ENCODE data around the gene RHEBL1.

Gene RHEBL1

DNA sequence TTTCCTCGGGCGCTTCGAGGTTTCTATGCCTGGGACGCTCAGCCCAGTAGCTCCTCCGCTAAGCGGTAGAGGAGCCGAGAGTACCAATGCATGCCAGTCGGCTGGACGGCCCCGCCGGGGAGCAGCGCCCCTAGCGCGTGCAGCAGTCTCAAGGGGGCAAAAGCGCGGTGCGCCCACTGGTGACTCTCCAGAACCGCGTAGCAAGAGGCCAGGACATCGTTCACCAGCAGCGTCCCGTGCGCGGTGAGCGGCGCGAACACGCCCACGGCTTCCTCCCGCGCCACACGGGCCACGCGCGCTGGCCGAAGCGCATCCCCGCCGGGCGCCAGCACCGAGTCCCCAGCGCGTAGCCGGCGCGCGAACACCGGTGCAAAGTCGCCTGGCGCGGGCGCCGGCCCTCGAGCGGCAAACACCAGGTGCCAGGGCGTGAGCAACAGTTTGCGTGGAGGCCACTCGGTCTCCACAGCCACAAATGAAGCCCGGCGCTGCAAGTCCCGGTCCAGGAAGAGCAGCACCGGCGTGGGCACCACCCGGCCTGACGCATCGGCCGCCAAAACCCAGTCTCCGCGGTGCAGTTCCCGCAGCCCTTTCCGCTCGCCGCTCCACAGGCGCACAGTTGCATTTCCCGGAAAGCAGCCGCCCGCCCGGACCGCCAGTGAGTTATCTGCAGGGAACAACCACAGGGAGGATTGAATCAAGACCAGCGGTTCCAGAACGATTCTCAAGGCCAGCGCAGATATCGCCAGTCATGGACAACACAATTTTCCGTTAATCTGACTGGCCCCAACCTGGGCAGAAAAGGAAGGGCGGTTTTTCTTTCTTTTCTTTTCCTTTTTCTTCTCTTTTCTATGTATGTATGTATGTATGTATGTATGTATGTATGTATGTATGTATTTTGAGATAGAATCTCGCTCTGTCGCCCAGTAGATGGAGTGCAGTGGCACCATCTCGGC, 20.3 kb upstream of the RHEBL1 start:
- TF ChIP-seq YY1 (IDR thresholded peaks at IDR 0.05; ENCODE audit: low read depth) (no peak), ZBTB7A (IDR thresholded peaks at IDR 0.05; ENCODE audit: low read depth) (peak; percentile 31; the same call in 1 of the 2 replicates)

DNA sequence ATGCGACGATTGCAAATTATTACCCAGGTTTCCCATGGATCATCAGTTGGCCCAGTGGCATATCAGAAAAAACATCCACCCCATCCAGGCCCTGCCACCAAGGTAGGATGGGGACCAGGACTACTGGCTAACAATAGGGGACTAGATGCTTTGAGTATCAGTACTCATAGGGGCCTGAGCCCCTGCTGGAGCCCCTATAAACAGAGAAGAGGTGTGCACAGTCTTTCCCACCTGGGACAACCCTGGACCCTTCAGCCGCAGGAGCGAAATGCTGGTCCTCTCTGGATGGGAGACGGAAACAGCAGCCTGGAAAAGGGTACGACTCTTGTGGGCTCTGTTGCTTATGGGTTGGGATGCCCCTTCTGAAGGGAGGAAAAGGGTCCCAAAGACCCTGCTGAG, 19.2 kb upstream of the RHEBL1 start:
- TF ChIP-seq TEAD4 (IDR thresholded peaks at IDR 0.05) (no peak), YY1 (IDR thresholded peaks at IDR 0.05; ENCODE audit: low read depth) (no peak), TCF12 (IDR thresholded peaks at IDR 0.05; ENCODE audit: low read depth) (no peak), TAF1 (IDR thresholded peaks at IDR 0.05; ENCODE audit: low read depth) (no peak), CREB1 (IDR thresholded peaks at IDR 0.05; ENCODE audit: low read depth) (no peak), EP300 (IDR thresholded peaks at IDR 0.05; ENCODE audit: borderline replicate concordance) (no peak), ZBTB7A (IDR thresholded peaks at IDR 0.05; ENCODE audit: low read depth) (no peak), EGR1 (IDR thresholded peaks at IDR 0.05) (no peak), NFIC (IDR thresholded peaks at IDR 0.05) (no peak), CEBPB (IDR thresholded peaks at IDR 0.05) (no peak), FOXM1 (IDR thresholded peaks at IDR 0.05; ENCODE audit: borderline replicate concordance, low read depth) (no peak), RAD21 (IDR thresholded peaks at IDR 0.05; ENCODE audit: low read depth) (no peak)
- TF ChIP-seq, protein P1, sequence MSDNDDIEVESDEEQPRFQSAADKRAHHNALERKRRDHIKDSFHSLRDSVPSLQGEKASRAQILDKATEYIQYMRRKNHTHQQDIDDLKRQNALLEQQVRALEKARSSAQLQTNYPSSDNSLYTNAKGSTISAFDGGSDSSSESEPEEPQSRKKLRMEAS (IDR thresholded peaks at IDR 0.05), result no peak
- TF ChIP-seq, protein P2, sequence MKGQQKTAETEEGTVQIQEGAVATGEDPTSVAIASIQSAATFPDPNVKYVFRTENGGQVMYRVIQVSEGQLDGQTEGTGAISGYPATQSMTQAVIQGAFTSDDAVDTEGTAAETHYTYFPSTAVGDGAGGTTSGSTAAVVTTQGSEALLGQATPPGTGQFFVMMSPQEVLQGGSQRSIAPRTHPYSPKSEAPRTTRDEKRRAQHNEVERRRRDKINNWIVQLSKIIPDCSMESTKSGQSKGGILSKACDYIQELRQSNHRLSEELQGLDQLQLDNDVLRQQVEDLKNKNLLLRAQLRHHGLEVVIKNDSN (IDR thresholded peaks at IDR 0.05), result no peak
- TF ChIP-seq, protein P3, sequence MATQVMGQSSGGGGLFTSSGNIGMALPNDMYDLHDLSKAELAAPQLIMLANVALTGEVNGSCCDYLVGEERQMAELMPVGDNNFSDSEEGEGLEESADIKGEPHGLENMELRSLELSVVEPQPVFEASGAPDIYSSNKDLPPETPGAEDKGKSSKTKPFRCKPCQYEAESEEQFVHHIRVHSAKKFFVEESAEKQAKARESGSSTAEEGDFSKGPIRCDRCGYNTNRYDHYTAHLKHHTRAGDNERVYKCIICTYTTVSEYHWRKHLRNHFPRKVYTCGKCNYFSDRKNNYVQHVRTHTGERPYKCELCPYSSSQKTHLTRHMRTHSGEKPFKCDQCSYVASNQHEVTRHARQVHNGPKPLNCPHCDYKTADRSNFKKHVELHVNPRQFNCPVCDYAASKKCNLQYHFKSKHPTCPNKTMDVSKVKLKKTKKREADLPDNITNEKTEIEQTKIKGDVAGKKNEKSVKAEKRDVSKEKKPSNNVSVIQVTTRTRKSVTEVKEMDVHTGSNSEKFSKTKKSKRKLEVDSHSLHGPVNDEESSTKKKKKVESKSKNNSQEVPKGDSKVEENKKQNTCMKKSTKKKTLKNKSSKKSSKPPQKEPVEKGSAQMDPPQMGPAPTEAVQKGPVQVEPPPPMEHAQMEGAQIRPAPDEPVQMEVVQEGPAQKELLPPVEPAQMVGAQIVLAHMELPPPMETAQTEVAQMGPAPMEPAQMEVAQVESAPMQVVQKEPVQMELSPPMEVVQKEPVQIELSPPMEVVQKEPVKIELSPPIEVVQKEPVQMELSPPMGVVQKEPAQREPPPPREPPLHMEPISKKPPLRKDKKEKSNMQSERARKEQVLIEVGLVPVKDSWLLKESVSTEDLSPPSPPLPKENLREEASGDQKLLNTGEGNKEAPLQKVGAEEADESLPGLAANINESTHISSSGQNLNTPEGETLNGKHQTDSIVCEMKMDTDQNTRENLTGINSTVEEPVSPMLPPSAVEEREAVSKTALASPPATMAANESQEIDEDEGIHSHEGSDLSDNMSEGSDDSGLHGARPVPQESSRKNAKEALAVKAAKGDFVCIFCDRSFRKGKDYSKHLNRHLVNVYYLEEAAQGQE (IDR thresholded peaks at IDR 0.05; ENCODE audit: low read depth), result no peak

DNA sequence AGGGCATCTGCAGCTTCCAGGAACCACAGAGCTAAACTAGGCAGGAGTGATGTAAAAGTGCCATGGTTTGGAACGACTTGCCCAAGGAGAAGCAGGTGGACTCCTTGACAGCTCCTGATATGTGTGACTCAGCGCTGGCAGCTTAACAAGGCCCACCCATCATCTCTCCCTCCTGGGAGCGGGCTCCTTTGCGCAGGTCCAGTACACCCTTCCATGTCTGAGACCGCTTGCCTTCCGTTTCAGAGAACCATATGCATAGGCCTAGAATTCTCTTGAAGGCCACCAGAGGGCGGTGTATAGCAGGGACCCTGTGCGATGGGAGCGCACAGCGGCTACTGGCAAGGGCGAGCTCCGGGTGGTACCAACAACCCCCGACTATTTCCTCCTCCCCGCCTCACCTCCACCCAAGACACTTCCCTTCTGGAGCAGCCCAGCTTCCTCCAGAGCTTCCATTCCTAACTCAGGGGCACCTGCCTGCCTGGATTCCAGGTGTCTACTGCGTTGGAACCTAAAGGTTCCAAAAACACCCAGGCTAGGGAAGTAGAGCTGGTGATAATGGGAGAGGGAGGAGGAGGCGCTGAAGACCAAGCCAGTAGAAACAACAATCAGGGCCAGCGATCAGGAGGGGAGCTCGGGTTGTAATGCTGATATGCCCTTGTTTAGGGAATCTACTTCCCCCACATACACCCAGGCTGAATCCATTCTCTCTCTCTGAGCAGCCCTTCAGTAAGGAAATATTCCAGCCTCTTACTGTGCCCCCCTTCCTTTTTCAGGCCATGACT, 18.6 kb upstream of the RHEBL1 start:
- no peak for TF ChIP-seq CREB1 (IDR thresholded peaks at IDR 0.05; ENCODE audit: low read depth)
- TF ChIP-seq FOXM1 (IDR thresholded peaks at IDR 0.05; ENCODE audit: borderline replicate concordance, low read depth), result no peak
- no peak; the same call in 1 of the 2 replicates for TF ChIP-seq TCF12 (IDR thresholded peaks at IDR 0.05; ENCODE audit: low read depth)
- peak; percentile 85 for TF ChIP-seq RAD21 (IDR thresholded peaks at IDR 0.05; ENCODE audit: low read depth)
- peak; percentile 66; the same call in 1 of the 2 replicates for TF ChIP-seq ZBTB7A (IDR thresholded peaks at IDR 0.05; ENCODE audit: low read depth)
- TF ChIP-seq TEAD4 (IDR thresholded peaks at IDR 0.05), result peak; percentile 46
- peak; percentile 73 for TF ChIP-seq YY1 (IDR thresholded peaks at IDR 0.05; ENCODE audit: low read depth)
- no peak for TF ChIP-seq NFIC (IDR thresholded peaks at IDR 0.05)
- TF ChIP-seq CEBPB (IDR thresholded peaks at IDR 0.05), result no peak
- TF ChIP-seq TAF1 (IDR thresholded peaks at IDR 0.05; ENCODE audit: low read depth), result no peak
- TF ChIP-seq, protein P3 (IDR thresholded peaks at IDR 0.05; ENCODE audit: low read depth), result no peak
- no peak for TF ChIP-seq EP300 (IDR thresholded peaks at IDR 0.05; ENCODE audit: borderline replicate concordance)
- TF ChIP-seq, protein P2 (IDR thresholded peaks at IDR 0.05), result 0 out of 2 replicates have a peak, but pooled peaks have one; percentile 17
- no peak for TF ChIP-seq EGR1 (IDR thresholded peaks at IDR 0.05)
- TF ChIP-seq, protein P1 (IDR thresholded peaks at IDR 0.05), result peak; percentile 74

DNA sequence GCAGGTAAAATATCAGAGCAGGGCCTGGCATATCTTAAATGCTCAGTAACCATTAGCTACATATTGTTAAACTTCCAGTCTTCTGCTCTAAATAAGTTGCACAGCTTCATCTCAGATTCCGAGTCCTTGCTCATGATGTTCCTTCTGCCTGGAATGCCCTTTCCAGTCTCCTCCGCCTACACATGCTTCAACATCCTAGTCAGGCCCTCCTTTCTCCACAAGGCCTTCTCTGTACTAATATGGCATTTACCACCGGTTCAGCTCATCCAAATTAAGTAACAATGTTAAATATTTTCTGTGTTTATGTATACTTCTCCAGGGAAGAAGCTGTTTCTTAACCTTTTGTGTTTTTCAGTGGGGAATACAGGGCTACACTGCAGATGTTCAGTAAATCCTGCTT, 16.3 kb upstream of the RHEBL1 start:
- TF ChIP-seq FOXM1 (IDR thresholded peaks at IDR 0.05; ENCODE audit: borderline replicate concordance, low read depth) (no peak), EP300 (IDR thresholded peaks at IDR 0.05; ENCODE audit: borderline replicate concordance) (no peak), EGR1 (IDR thresholded peaks at IDR 0.05) (no peak), ZBTB7A (IDR thresholded peaks at IDR 0.05; ENCODE audit: low read depth) (no peak), RAD21 (IDR thresholded peaks at IDR 0.05; ENCODE audit: low read depth) (no peak), YY1 (IDR thresholded peaks at IDR 0.05; ENCODE audit: low read depth) (no peak), NFIC (IDR thresholded peaks at IDR 0.05) (no peak), TAF1 (IDR thresholded peaks at IDR 0.05; ENCODE audit: low read depth) (no peak), TEAD4 (IDR thresholded peaks at IDR 0.05) (no peak), TCF12 (IDR thresholded peaks at IDR 0.05; ENCODE audit: low read depth) (no peak), CEBPB (IDR thresholded peaks at IDR 0.05) (no peak), CREB1 (IDR thresholded peaks at IDR 0.05; ENCODE audit: low read depth) (no peak)
- TF ChIP-seq, protein P2 (IDR thresholded peaks at IDR 0.05), result no peak
- TF ChIP-seq, protein P1 (IDR thresholded peaks at IDR 0.05), result no peak
- TF ChIP-seq, protein P3 (IDR thresholded peaks at IDR 0.05; ENCODE audit: low read depth), result no peak

All from Ishikawa (cell line).